Muscle of arm (tissue), 14 donors: ENCODE data around the gene ICA1. TPM values are rescaled to one million over a fixed set of nuclear protein-coding genes. Genes with fewer than 3 reads are reported as not detected.
"Not testable (repeated sequence)": the region's sequence is repeated elsewhere in the genome, so short reads cannot be mapped to it uniquely, and the experiment has no call there.

ENCODE experiments used
- DNase-seq: peaks from one replicate; pipeline ENCODE4 v3.0.0-alpha.2; 2013
- long read RNA-seq, 11 donors: transcript quantifications; one replicate each; lab custom pipeline, GENCODE V29; 2026
- polyA plus RNA-seq, 12 donors: library from polyadenylated mRNA; unstranded; fragments of 120-200 nt; gene quantifications; one replicate each; pipeline ENCODE4 v1.2.1, GENCODE V29; 2013; ENCODE audit not compliant: insufficient read length in 12 of 12

ICA1 gene
- polyA plus RNA-seq: 10 to 100 TPM in 3 of 12 donors, 1 to 10 TPM in 8, not detected in 1; 3.0 to 40.9 (median 5.9) TPM
- long read RNA-seq, donor 1, partial matches to known transcripts: 30 of 84 reads
- long read RNA-seq, donor 1, other reads (novel, unspliced or antisense): 46 of 84 reads
- long read RNA-seq, donor 2: 0 reads
- long read RNA-seq, donor 3: 0 reads
- long read RNA-seq, donor 4: 0 reads
- long read RNA-seq, donor 5: 0 reads
- long read RNA-seq, donor 6: 0 reads
- long read RNA-seq, donor 7: 0 reads
- long read RNA-seq, donor 8: 0 reads
- long read RNA-seq, donor 9, partial matches to known transcripts: 0 of 1 reads
- long read RNA-seq, donor 9, other reads (novel, unspliced or antisense): 0 of 1 reads
- long read RNA-seq, donor 10: 0 reads
- long read RNA-seq, donor 11, partial matches to known transcripts: 0 of 1 reads
- long read RNA-seq, donor 11, other reads (novel, unspliced or antisense): 0 of 1 reads

- peak; percentile 17 for DNase-seq
These were observed at the start of gene ICA1 for GRCh38 chr7:8261711-8262695. TSS of gene ICA1 (minus strand) at chr7:8262167. CDS start at chr7:8235926, 26,241 bp downstream.

- no peak for DNase-seq
These were observed 48.9 kb upstream of the ICA1 start for GRCh38 chr7:8310876-8311275.

DNA sequence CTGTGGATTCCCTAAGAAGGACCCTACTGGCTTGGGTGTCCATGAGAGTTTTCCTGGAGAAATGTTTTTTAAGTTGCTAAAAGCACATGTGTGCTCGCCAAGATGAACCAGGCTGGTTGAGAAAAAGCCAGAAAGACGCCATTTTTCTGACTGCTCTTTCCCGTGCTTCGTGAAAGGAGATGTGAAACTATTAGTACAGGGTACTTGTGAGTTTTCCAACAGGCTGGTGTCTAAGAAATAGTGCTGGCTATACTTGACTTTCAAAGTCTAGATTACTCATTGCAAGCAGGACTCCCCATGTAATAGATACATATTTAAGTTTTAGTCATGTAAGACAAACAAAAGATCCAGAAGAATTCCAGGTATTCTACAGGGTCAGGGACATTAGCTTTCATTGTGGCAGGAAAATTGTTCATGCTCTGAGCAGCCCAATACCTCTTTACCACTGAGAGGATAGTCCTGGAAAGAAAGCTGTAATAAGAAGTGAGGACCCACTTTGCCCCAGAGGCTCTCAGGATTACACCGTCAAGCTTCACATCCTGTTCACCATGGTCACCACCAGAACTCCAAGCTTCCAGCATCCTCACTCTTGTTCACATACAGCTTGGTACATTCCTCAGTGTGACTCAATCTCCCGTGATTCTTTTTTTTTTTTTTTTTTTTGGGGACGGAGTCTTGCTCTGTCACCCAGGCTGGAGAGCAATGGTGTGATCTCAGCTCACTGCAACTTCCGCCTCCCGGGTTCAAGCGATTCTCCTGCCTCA is 43.8 kb upstream of the ICA1 start:
- no peak for DNase-seq

DNA sequence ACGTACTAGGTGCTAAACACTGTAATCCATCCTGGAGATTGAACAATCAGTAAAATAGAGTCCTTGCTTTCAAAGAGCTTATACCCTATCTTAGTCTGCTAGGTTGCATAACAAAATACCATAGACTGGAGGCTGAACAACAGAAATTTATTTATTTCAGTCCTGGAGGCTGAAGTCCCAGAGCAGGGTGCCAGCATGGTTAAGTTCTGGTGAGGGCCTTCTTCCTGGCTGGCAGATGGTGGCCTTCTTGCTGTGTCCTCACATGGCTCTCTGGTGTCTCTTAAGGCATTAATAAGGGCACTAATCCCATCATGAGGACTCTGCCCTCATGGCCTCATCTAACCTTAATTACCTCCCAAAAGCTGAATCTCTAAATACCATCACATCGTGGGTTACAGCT is 43.1 kb upstream of the ICA1 start:
- no peak for DNase-seq

- no peak for DNase-seq
These were observed 42.0 kb upstream of the ICA1 start for GRCh38 chr7:8303904-8304528.

DNA sequence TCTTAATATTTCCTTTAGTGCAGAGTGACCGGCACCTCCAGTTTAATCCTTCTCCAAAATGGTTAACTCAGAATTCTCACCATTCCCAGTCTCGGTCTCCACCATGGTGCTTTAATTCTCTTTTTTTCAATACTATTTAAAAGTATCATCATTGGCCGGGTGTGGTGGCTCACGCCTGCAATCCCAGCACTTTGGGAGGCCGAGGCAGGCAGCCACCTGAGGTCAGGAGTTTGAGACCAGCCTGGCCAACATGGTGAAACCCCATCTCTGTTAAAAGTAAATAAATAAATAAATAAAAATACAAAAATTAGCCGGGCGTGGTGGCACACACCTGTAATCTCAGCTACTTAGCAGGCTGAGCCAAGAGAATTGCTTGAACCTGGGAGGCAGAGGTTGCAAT is 35.1 kb upstream of the ICA1 start:
- DNase-seq: not testable (repeated sequence)

- no peak for DNase-seq
These were observed 34.3 kb upstream of the ICA1 start for GRCh38 chr7:8296362-8296659.

GRCh38 chr7:8295638-8296361 is 33.8 kb upstream of the ICA1 start:
- peak; percentile 66 for DNase-seq

GRCh38 chr7:8291397-8292141 is 29.6 kb upstream of the ICA1 start:
- DNase-seq: no peak

- DNase-seq: no peak
These were observed 28.8 kb upstream of the ICA1 start for GRCh38 chr7:8290645-8291308.

DNA sequence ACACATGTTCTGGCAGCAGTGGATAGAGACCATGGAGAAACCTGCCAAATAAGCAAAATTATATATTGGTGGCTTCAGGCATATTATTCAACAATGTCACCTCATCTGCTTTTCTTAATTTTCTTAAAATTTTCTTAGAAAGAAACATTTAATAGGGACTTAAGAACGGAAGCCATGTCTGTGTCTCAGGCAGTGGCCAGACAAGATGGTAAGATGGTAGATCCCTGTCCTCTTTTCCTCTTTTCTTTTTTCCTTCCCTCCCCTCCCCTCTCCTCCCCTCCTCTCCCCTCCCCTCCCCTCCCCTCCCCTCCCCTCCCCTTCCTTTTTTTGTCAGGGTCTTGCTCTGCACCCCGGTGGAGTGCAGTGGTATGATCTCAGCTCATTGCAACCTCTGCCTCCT is 24.2 kb upstream of the ICA1 start:
- no peak for DNase-seq

DNA sequence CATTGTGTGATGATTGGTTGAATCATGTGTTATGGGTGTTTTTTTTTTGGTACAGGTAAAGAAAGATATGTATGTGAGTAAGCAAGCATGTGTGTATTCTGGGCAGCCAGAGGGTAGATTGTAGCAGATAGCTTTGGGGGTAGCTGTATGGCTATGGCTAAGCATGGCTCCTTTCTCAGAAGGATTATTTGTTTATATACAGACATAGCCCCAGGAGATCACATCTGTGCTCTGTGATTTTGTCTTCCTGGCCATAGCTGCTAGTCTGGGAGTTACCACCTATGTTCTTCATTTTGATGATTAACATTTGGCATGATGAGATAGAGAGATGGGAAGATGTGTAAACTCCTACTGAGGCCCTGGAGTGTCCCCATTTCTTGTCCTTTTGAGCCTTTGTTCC is 23.2 kb upstream of the ICA1 start:
- no peak for DNase-seq

DNA sequence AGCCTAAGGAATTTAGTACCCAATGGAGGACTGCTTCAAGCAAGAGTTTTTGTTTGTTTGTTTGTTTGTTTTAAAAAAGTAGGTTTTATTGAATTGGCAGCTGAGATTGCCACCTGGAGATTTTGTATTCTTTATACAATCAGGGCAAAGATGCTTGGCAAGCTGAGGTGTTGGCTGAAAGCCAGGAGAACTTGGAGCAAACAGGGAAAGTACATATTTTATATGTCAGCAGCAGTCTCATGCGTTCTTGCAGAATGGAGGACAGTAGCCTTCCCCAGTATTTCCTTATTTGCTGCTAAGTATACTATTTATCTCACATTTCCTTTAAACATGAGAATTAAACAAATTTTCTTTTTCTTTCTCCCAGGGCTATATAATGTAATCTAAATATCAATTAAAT is 22.6 kb upstream of the ICA1 start:
- DNase-seq: no peak

GRCh38 chr7:8283968-8284367 is 22.0 kb upstream of the ICA1 start:
- no peak for DNase-seq

- DNase-seq: no peak
These were observed 20.9 kb upstream of the ICA1 start for GRCh38 chr7:8282871-8283270.

GRCh38 chr7:8282162-8282561 is 20.2 kb upstream of the ICA1 start:
- no peak for DNase-seq

DNA sequence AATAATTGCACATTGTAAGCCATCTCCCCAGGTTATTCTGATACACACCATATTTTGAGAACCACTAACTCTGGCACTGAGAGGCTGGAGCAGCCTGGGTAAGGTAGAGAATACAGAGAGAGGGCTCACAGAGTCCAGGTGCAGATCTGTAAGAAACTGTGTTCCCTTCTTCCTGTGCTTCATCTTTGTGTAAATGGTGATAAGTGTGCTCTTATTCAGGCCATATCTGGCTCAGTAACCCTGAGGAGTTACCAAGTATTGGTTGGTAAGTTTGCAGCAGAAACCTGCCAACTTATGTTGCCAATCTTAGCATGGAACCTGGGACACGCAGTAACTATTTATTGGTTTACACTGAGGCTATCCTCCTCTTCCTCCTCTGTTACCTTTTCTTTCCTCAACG is 16.2 kb upstream of the ICA1 start:
- no peak for DNase-seq

- no peak for DNase-seq
These were observed 15.5 kb upstream of the ICA1 start for GRCh38 chr7:8277394-8277982.

- DNase-seq: no peak
These were observed 12.6 kb upstream of the ICA1 start for GRCh38 chr7:8274589-8274988.
